BLaER1 (cell line): ENCODE measurements around the gene GNS.
"Not testable (repeated sequence)": the region's sequence is repeated elsewhere in the genome, so short reads cannot be mapped to it uniquely, and the experiment has no call there.

Source experiments
- H3K27ac ChIP-seq: shearing (Covaris generic); formaldehyde crosslinking; 2 replicates; pipeline ENCODE4 v1.8.1; 2022
- H3K27me3 ChIP-seq: shearing (Covaris generic); formaldehyde crosslinking; 2 replicates; pipeline ENCODE4 v1.8.1; 2022
- H3K36me3 ChIP-seq: shearing (Covaris generic); formaldehyde crosslinking; 2 replicates; pipeline ENCODE4 v1.8.1; 2022
- H3K4me1 ChIP-seq: shearing (Covaris generic); formaldehyde crosslinking; 2 replicates; pipeline ENCODE4 v1.8.1; 2022
- H3K4me2 ChIP-seq: shearing (Covaris generic); formaldehyde crosslinking; 2 replicates; pipeline ENCODE4 v1.8.1; 2022
- H3K4me3 ChIP-seq: shearing (Covaris generic); formaldehyde crosslinking; 2 replicates; pipeline ENCODE4 v1.8.1; 2022
- H3K9ac ChIP-seq: shearing (Covaris generic); formaldehyde crosslinking; 2 replicates; pipeline ENCODE4 v1.8.1; 2022
- H3K9me3 ChIP-seq: shearing (Covaris generic); formaldehyde crosslinking; 2 replicates; pipeline ENCODE4 v1.8.1; 2022
- H4K20me1 ChIP-seq: shearing (Covaris generic); formaldehyde crosslinking; 2 replicates; pipeline ENCODE4 v1.8.1; 2022
- Cebpa-rat ChIP-seq: shearing (Covaris generic); IDR thresholded peaks from 2 replicates; pipeline ENCODE4 v1.8.1; 2022

Gene GNS

DNA sequence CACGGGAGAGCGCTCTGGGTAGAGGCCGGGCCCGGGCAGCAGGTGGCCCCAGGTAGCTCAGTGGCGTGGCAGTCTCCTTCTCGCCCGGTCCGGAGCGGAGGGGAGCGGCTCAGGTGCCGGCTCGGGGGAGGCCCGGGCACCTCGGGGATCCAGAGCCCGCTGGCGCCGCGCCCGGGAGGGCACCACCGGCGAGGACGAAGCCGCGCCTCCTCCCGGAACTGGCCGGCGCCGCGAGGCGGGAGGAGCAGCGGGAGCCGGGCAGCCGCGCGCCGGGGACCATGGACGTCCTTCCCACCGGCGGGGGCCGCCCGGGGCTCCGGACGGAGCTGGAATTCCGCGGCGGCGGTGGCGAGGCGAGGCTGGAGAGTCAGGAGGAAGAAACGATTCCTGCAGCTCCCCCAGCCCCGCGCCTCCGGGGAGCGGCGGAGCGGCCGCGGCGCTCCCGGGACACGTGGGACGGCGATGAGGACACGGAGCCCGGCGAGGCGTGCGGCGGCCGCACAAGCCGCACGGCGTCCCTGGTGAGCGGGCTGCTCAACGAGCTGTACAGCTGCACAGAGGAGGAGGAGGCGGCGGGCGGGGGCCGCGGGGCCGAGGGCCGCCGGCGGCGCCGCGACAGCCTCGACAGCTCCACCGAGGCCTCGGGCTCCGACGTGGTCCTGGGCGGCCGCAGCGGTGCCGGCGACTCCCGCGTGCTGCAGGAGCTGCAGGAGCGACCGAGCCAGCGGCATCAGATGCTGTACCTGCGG, 21.5 kb upstream of the GNS start:
- peaks cover 53% of the 10 kb centered on the region for H3K27me3 ChIP-seq
- peaks cover 28% of the 10 kb centered on the region for H3K4me1 ChIP-seq
- no peaks in the 10 kb centered on the region for H3K36me3 ChIP-seq
- peak overlapping the region; percentile 99 for H3K4me2 ChIP-seq
- peak overlapping the region; percentile 59 for H3K9ac ChIP-seq
- peaks cover 16% of the 10 kb centered on the region for H3K9me3 ChIP-seq
- H4K20me1 ChIP-seq = peaks cover 32% of the 10 kb centered on the region
- peak overlapping the region; percentile 75 for H3K4me3 ChIP-seq
- TF ChIP-seq Cebpa-rat = no peak
- peak overlapping the region; percentile 37 for H3K27ac ChIP-seq

DNA sequence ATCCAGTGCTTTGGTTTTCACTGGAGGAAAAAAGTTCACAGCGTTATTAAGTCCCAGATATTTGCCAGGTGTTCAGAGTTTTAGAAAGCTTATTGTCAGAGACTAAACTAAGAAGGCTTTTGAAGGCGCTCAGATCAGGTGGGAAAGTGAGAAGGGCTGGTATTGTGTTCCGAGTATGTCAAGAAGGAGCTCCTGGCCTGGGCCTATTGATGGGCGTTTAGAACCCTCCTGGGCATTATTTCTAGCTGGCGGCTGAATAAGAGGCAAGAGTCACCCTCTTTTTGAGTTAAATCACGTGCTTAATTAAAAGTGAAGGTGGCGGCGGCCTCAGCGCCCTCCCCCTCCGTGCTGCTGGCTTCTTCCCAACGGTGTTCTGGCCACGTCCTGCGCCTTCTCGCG, 20.9 kb upstream of the GNS start:
- H3K4me3 ChIP-seq = peak overlapping the region; percentile 75
- H3K27me3 ChIP-seq = peaks cover 53% of the 10 kb centered on the region
- H3K4me2 ChIP-seq = peak overlapping the region; percentile 99
- H3K36me3 ChIP-seq = no peaks in the 10 kb centered on the region
- peaks cover 32% of the 10 kb centered on the region for H4K20me1 ChIP-seq
- no peak for TF ChIP-seq Cebpa-rat
- peak overlapping the region; percentile 59; the same call in 1 of the 2 replicates for H3K9ac ChIP-seq
- 0 out of 2 replicates have a peak overlapping the region, but pooled peaks have one; percentile 37 for H3K27ac ChIP-seq
- peaks cover 22% of the 10 kb centered on the region for H3K9me3 ChIP-seq
- H3K4me1 ChIP-seq = peaks cover 28% of the 10 kb centered on the region

DNA sequence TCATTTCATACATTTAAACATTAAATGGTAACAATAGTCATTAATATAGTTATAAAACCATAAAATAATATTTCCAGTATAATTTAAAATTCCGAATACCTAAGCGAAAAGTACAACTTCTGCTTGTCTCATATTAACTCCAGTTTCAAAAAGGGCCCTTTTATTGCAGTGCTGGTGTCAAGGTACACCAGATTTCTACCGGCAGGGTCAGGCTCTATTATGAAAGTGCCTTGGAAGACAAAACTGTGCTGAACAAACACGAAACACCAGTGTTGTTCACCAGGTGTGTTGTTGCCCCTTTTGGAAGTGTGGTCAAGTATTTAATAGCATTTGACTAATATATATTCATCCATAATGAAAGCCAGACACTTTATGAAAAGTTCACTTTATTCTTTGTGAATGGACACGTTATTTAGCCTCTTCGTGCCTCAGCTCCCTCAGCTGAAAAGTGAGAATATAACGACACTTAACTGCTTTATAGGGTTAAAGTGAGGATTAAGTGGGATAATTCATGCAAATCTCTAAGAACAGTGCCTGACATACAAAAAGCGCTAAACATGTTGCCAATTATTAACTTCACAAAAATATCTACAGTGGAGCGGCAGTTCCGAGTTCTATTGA, 20.3 kb upstream of the GNS start:
- Histone ChIP-seq H3K36me3 (no peaks in the 10 kb centered on the region), H3K27ac (no peak overlapping the region), H3K27me3 (peaks cover 53% of the 10 kb centered on the region), H3K4me2 (no peak overlapping the region), H3K4me1 (peaks cover 28% of the 10 kb centered on the region), H4K20me1 (peaks cover 32% of the 10 kb centered on the region), H3K9me3 (peaks cover 28% of the 10 kb centered on the region), H3K9ac (no peak overlapping the region), H3K4me3 (no peak overlapping the region)
- no peak for TF ChIP-seq Cebpa-rat

DNA sequence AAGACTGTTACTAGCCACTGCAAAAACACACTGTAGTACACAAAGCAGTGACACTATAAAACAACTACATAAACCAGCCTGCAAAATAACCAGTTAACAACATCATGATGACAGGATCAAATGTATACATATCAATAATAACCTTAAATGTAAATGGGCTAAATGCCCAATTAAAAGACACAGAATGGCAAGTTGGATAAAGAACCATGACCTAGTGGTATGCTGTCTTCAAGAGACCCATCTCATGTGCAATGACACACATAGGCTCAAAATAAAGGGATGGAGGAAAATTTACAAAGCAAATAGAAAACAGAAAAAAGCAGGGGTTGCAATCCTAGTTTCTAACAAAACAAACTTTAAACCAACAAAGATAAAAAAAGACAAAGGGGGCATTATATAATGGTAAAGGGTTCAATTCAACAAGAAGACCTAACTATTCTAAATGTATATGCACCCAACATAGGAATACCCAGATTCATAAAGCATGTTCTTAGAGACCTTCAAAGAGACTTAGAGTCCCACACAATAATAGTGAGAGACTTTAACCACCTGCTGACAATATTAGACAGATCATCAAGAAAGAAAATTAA, 16.0 kb upstream of the GNS start:
- H3K36me3 ChIP-seq, H3K4me3 ChIP-seq, H3K9ac ChIP-seq, H3K4me1 ChIP-seq, H3K4me2 ChIP-seq, H3K27ac ChIP-seq, H4K20me1 ChIP-seq: not testable (repeated sequence)
- Histone ChIP-seq H3K9me3 (peaks cover 54% of the 10 kb centered on the region), H3K27me3 (peaks cover 21% of the 10 kb centered on the region)

DNA sequence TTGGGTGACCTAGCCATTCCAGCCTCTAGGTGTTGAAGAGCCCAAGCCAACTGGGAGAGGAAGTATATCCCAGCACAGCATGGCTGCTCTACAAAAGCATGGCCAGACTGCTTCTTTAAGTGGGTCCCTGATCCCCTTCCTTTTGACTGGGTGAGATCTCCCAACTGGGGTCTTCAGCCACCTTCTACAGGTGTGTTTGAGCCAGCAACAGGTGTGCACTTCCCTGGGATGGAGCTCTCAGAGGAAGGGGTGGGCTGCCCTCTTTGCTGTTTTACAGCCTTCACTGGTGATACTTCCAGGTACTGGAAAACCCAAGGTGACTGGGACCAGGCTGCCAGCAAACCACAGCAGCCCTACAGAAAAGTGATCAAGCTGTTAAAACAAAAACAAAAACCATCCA, 14.2 kb upstream of the GNS start:
- no peak overlapping the region for H3K27ac ChIP-seq
- no peaks in the 10 kb centered on the region for H4K20me1 ChIP-seq
- peaks cover 2% of the 10 kb centered on the region; the same call in 1 of the 2 replicates for H3K27me3 ChIP-seq
- H3K4me1 ChIP-seq = no peaks in the 10 kb centered on the region
- H3K4me2 ChIP-seq = no peak overlapping the region
- H3K36me3 ChIP-seq = peaks cover 7% of the 10 kb centered on the region; the same call in 1 of the 2 replicates
- peaks cover 54% of the 10 kb centered on the region for H3K9me3 ChIP-seq
- no peak for TF ChIP-seq Cebpa-rat
- H3K9ac ChIP-seq = no peak overlapping the region
- H3K4me3 ChIP-seq = no peak overlapping the region

DNA sequence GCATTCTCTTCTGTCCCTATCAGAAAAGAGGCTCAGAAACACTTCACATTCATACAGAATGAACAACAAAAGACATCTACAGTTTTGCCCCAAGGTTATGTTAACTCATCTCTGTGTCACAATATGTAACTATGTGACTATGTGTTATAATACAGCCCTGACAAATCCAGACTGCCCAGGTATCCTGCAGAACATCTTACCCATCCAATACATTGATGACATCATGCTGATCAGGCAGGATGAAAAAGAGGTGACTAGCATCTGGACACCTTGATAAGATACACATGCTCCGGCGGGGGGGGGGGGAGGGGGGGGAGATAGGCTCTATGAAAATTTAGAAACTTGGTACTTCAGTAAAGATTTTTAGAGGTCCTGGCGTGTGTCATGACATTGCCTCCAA, 8.3 kb upstream of the GNS start:
- Histone ChIP-seq H3K27me3 (no peaks in the 10 kb centered on the region), H3K9ac (no peak overlapping the region), H3K9me3 (peaks cover 6% of the 10 kb centered on the region; the same call in 1 of the 2 replicates), H4K20me1 (no peaks in the 10 kb centered on the region), H3K4me2 (no peak overlapping the region), H3K36me3 (no peaks in the 10 kb centered on the region), H3K4me1 (peaks cover 16% of the 10 kb centered on the region), H3K27ac (no peak overlapping the region), H3K4me3 (no peak overlapping the region)
- no peak for TF ChIP-seq Cebpa-rat

DNA sequence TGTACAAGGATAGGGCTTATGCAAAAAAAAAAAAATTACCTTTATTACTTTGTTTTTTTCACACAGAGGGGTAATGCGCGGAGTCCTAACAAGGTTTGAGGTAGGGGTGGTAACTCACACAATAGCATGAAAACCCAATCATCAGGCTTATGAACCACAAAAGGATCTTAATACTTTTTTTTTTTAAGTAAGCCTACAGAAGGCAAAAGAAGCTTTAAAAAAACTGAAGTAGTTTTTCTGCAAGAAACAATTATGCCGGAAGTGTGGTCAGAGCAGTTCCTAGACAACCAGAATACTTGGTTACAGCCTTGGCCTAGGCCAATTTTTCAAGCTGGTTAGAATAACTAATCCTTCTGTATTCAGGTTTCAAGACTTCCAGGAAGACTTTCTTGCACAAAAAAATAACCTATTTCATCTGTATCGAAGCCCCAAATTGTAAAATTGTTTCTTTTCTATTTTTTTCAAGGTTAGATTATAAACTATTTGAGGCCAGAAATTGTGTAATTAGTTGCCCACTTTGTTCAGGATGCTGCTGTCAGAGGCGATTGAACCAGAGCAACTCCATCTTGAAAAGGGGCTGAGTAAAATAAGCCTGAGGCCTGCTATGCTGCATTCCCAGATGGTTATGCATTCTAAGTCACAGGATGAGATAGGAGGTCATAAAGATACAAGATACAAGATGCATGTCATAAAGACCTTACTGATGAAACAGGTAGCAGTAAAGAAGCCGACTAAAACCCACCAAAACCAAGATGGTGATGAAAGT, 1.8 kb upstream of the GNS start:
- no peak overlapping the region for H3K27ac ChIP-seq
- TF ChIP-seq Cebpa-rat = no peak
- 0 out of 2 replicates have a peak, but pooled peaks cover 3% of the 10 kb centered on the region for H3K36me3 ChIP-seq
- H3K4me1 ChIP-seq = peaks cover 40% of the 10 kb centered on the region
- H3K4me3 ChIP-seq = no peak overlapping the region
- no peaks in the 10 kb centered on the region for H4K20me1 ChIP-seq
- H3K27me3 ChIP-seq = no peaks in the 10 kb centered on the region
- H3K9me3 ChIP-seq = no peaks in the 10 kb centered on the region
- H3K4me2 ChIP-seq = no peak overlapping the region; the same call in 1 of the 2 replicates
- no peak overlapping the region for H3K9ac ChIP-seq

DNA sequence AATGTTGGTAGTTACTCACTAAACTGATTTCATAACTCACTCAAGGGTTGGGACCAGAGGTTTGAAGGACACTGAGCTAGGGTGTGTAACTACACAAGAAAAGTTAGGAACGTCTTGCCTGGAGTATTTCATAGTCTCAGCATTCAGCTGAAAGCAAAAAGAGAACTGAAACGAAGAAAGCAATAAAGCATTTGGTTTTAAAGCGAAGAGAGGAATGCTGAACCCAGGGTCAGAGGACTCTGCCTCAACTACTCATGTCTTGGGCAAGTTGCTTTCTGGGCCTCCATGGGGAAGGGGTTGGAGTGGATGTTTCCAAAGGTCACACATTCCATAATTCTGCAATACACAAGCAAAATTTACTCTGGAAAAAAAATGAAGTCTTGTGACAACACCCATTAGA, 1.4 kb downstream of the GNS start:
- no peak overlapping the region for H3K27ac ChIP-seq

DNA sequence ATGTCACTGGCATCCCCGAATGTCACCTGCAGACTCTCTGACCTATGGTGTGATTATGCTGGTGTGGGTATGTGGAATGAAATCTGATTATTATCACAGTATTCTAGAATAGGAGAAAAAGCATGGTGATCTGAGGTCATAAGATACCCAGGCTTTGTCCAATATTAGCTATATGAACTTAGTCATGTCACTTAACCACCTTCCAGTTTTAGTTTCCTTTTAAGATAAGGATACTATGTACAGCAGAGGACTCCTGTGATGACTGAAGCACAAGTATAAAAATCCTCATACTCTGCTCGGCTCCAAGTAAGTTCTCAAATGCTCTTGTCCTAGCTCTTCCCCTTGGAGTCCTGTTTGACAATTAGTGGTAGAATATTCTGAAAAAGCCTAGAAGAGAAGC, 2.8 kb downstream of the GNS start:
- no peak overlapping the region for H3K4me2 ChIP-seq
- H3K4me3 ChIP-seq = no peak overlapping the region

More for the DNA sequence above, 1.4 kb downstream of the GNS start:
- TF ChIP-seq Cebpa-rat = no peak
- peaks cover 41% of the 10 kb centered on the region for H3K4me1 ChIP-seq
- H3K27me3 ChIP-seq = no peaks in the 10 kb centered on the region
- H3K9ac ChIP-seq = no peak overlapping the region
- H3K36me3 ChIP-seq = 0 out of 2 replicates have a peak, but pooled peaks cover 8% of the 10 kb centered on the region
- no peak overlapping the region for H3K4me3 ChIP-seq
- peak overlapping the region; percentile 88 for H3K4me2 ChIP-seq
- peaks cover 8% of the 10 kb centered on the region; the same call in 1 of the 2 replicates for H4K20me1 ChIP-seq
- no peaks in the 10 kb centered on the region for H3K9me3 ChIP-seq

More for the DNA sequence above, 2.8 kb downstream of the GNS start:
- H3K4me1 ChIP-seq = peaks cover 41% of the 10 kb centered on the region
- H3K9me3 ChIP-seq = no peaks in the 10 kb centered on the region
- no peaks in the 10 kb centered on the region for H3K27me3 ChIP-seq
- no peak for TF ChIP-seq Cebpa-rat
- no peak overlapping the region for H3K27ac ChIP-seq
- peaks cover 8% of the 10 kb centered on the region; the same call in 1 of the 2 replicates for H4K20me1 ChIP-seq
- no peak overlapping the region for H3K9ac ChIP-seq
- peaks cover 19% of the 10 kb centered on the region for H3K36me3 ChIP-seq
